Subcutaneous adipose tissue (tissue), 4 donors: ENCODE results near the gene HNRNPUL1. TPM values are rescaled to one million over a fixed set of nuclear protein-coding genes. Genes with fewer than 3 reads are reported as not detected.

Source experiments
- total RNA-seq, 4 donors: library from RNA; depleted of rRNA; stranded (reverse); fragments of >200 nt; gene quantifications; one replicate each; pipeline ENCODE4 v1.1.0, GENCODE V29; 2016
- TF ChIP-seq, protein P1 (sequence below): fragments of 450-650 bp; IDR thresholded peaks from one replicate; pipeline ENCODE4 v1.5.1; 2016; ENCODE audit warnings: low read depth, mild to moderate bottlenecking, control low read depth, antibody characterized with exemption, moderate library complexity

Gene HNRNPUL1
- total RNA-seq, 4 donors from 2014 or later: 83.3 to 178 (median 135) TPM

DNA sequence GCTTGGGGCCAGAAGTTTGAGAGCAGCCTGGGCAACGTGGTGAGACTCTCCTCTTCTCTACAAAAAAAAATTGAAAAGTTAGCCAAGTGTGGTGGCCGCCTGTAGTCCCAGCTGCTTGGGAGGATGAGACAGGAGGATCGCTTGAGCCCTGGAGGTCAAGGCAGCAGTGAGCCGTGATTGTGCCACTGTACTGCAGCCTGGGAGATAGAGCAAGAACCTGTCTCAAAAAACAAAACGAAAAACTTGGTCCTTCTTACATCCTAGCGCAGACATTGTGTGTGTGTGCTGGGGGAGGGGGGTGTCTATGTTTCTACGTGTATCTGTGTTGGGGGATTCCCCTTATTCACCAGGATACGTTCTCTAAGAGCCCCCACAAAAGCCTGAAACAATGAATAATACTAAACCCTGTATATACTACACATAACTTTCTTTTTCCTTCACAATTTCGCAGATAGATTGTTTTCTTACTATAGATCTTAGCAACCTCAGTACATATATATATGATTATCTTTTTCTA is 37.2 kb upstream of the HNRNPUL1 start:
- TF ChIP-seq, protein P1, sequence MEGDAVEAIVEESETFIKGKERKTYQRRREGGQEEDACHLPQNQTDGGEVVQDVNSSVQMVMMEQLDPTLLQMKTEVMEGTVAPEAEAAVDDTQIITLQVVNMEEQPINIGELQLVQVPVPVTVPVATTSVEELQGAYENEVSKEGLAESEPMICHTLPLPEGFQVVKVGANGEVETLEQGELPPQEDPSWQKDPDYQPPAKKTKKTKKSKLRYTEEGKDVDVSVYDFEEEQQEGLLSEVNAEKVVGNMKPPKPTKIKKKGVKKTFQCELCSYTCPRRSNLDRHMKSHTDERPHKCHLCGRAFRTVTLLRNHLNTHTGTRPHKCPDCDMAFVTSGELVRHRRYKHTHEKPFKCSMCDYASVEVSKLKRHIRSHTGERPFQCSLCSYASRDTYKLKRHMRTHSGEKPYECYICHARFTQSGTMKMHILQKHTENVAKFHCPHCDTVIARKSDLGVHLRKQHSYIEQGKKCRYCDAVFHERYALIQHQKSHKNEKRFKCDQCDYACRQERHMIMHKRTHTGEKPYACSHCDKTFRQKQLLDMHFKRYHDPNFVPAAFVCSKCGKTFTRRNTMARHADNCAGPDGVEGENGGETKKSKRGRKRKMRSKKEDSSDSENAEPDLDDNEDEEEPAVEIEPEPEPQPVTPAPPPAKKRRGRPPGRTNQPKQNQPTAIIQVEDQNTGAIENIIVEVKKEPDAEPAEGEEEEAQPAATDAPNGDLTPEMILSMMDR: no peak

DNA sequence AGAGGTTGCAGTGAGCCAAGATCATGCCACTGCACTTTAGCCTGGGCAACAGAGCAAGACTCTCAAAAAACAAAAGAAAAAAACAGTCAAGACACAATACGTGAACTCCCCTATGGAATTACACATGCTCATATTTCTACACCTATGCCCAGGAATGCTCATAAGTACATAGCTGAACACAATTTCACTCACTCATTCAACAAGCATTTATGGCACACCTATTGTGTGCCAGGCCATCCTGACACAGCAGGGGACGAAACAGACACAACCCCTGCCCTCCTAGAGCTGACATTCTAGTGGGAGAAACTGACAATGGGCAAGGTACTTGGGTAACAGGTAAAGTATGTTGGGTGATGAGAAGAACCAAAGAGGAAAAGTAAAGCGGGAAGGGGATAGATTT is 35.7 kb upstream of the HNRNPUL1 start:
- TF ChIP-seq, protein P1: no peak

DNA sequence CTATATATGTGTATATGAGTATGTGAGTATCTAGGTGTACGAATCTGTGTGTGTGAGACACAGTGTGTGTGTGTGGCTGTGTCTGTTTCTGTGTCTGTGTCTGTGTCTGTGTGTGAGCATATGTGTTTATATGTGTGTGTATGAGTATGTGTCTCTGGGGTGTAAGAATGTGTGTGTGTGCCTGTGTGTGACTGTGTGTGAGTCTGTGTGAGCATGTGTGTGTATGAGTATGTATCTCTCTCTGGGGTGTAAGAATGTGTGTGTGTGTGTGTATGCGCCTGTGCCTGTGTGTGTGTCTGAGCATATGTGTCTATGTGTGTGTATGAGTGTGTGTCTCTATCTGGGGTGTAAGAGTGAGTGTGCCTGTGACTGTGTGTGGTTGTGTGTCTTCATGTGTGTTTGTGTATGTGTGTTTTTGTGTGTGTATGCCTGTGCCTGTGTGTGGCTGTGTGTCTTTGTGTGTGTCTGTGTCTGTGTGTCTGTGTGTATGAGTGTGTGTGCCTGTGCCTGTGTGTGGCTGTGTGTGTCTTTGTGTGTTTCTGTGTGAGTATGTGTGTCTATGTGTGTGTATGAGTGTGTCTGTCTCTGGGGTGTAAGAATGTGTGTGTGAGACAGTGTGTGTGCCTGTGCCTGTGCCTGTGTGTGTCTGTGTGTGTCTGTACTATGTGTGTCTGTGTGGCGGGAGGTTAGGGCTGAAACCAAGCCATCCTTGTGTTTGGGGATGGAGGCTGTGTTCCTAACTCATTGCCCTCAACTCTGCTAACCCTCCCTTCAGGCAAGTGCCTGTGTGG is 33.9 kb upstream of the HNRNPUL1 start:
- TF ChIP-seq, protein P1: no peak

DNA sequence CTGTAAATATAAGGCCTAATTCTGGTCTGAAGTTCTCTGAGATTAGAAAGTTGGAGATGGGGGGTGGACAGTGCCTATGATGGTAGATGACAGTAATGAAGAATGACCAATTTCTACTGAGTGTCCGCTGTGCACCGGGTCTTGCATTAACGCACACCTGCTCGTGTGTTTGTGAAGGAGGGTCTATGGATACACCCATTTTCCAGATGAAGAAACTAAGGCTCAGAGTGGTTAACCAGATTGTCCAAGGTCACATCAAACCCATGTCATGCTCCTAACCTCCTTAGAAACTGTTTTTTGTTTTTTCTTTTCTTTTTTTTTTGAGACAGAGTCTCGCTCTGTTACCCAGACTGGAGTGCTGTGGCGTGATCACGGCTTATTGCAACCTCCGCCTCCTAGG is 31.5 kb upstream of the HNRNPUL1 start:
- TF ChIP-seq, protein P1: no peak

DNA sequence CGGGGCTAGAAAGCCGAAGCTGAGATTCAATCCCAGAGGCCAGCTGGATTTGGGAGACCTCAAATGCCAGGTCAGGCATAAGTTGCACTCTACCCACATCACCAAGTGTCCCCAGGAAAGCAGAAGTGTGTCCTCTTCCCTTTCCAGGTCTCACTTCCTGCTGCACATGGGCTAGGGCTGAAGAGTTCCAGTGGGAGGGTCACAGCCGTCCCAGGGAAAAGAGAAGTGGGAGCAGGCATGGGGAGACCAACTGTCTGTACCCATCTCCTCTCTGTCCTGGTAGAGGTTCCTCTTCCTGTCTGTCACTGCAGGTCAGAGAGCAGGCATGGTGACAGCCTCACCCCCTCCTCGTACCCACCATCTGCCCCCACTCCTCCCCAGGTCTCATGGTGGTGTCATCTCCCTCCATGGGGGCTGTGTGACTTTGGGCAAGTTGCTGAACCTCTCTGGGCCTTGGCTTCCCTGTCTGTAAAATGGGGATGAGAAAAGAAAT is 30.4 kb upstream of the HNRNPUL1 start:
- TF ChIP-seq, protein P1: no peak

DNA sequence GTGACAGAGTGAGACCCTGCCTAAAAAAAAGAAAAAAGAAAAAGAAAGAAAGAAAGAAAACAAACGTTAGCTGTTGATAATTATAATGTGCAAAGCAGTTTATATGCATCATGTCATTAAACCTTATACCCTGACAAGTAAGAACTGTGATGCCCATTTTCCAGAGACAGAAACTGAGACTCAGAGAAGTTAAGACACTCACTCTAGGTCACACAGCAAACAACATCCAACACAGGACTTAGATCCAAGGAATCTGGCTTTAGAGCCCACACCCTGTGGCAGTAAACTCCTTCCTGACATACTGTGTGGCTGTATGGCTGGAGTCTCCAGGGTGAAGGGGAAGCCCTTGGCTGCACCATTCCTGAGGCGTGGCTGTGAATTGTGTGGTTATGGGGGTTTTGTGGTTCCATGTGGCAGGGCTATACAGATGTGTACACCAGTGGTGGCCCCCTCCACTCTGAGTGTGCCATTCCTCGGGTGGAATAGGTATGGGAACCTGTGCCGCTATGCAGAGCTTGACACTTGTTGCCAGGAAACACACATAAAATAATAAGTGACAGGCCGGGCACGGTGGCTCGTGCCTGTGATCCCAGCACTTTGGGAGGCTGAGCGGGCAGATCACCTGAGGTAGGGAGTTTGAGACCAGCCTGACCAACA is 29.5 kb upstream of the HNRNPUL1 start:
- TF ChIP-seq, protein P1: no peak

DNA sequence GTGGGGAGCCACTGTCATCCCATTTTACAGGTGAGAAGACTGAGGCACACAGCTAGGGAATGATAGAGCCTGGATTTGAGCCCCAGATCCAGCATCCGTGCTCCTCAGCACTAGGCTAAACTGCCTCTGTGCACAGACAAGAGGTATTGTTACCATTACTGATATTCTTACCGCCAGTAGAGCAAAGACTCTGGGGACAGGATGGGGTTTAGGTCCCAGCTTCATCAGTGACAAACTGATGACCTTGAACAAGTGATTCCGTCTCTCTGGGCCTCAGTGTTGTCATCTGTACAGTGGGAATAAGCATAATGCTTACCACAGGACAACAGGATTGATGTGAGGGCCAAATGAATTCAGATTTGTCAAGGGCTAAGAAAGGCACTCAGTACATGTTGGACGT is 28.7 kb upstream of the HNRNPUL1 start:
- TF ChIP-seq, protein P1: no peak
